Fibroblast of lung (primary cell): Measurements from ENCODE around the gene TLR10.

Experiments used
- EZH2 ChIP-seq: IDR thresholded peaks from 2 replicates; pipeline ENCODE4 v1.5.1; 2012; ENCODE audit warnings: low read length, control low read depth, mild to moderate bottlenecking; ENCODE audit errors: missing control alignments
- TF ChIP-seq, protein P1 (sequence below), 2 donors: IDR thresholded peaks in 1 of 2; conservative IDR thresholded peaks in 1 of 2; 1 replicate in 1 of 2; 2 replicates in 1 of 2; pipeline ENCODE4 v1.5.1; 2011 to 2012; ENCODE audit warnings: low read length in 2 of 2, control low read depth in 1 of 2, inconsistent platforms in 1 of 2, low read depth in 1 of 2, mild to moderate bottlenecking in 1 of 2

GRCh38 chr4:38752941-38753806 is 29.6 kb downstream of the TLR10 start:
- TF ChIP-seq, protein P1, sequence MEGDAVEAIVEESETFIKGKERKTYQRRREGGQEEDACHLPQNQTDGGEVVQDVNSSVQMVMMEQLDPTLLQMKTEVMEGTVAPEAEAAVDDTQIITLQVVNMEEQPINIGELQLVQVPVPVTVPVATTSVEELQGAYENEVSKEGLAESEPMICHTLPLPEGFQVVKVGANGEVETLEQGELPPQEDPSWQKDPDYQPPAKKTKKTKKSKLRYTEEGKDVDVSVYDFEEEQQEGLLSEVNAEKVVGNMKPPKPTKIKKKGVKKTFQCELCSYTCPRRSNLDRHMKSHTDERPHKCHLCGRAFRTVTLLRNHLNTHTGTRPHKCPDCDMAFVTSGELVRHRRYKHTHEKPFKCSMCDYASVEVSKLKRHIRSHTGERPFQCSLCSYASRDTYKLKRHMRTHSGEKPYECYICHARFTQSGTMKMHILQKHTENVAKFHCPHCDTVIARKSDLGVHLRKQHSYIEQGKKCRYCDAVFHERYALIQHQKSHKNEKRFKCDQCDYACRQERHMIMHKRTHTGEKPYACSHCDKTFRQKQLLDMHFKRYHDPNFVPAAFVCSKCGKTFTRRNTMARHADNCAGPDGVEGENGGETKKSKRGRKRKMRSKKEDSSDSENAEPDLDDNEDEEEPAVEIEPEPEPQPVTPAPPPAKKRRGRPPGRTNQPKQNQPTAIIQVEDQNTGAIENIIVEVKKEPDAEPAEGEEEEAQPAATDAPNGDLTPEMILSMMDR (conservative IDR thresholded peaks at IDR 0.05 in 1 of 2, IDR thresholded peaks at IDR 0.05 in 1 of 2; ENCODE audit: low read depth in 1 of 2, low read length in 2 of 2), result no peak
- TF ChIP-seq EZH2, result no peak
